Activated CD4-positive, alpha-beta T cell treated with anti-CD3 and anti-CD28 coated beads for 48 hours (primary cell): ENCODE data around the gene TRAF2.
"Not testable (repeated sequence)": the region's sequence is repeated elsewhere in the genome, so short reads cannot be mapped to it uniquely, and the experiment has no call there.

Experiments used
- DNase-seq: peaks from one replicate; pipeline ENCODE4 v3.0.0-alpha.2; 2020

TRAF2 gene, protein sequence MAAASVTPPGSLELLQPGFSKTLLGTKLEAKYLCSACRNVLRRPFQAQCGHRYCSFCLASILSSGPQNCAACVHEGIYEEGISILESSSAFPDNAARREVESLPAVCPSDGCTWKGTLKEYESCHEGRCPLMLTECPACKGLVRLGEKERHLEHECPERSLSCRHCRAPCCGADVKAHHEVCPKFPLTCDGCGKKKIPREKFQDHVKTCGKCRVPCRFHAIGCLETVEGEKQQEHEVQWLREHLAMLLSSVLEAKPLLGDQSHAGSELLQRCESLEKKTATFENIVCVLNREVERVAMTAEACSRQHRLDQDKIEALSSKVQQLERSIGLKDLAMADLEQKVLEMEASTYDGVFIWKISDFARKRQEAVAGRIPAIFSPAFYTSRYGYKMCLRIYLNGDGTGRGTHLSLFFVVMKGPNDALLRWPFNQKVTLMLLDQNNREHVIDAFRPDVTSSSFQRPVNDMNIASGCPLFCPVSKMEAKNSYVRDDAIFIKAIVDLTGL

DNA sequence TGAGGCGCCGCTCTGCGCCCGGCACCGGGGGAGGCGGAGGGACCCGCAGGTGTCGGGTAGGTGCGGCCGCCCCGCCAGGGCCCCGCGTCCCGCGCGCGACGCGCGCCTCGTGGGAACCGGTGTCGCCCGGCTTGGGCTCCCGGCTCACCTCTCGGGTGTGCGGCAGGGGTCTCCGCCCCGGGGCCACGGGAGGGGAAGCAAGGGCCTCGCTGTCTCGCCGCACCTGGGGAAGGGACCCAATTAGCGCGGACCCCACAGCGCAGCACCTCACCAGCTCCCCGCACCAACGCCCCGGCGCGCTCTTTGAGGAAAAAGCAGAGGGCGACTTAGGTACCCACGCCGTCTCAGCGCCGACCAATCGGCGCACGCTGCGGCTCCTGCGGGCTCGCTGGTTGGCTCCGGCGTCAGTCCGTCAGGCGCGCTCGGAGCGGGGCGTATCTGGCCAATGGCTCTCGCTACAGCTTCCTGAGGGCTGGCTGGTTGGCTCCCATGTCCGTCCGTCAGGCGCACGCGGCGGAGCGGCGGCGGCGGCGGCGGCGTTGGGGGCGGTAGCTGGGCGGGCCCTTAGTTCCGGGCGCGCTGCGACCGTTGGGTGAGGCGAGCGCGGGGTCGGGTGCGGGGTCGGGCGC, at the start of gene TRAF2:
Gene TRAF2, plus strand, starts transcription at position 567 of the 629 bp plus-strand sequence. CDS start 12,225 bp downstream, outside the sequence.
- peak; percentile 98 for DNase-seq

DNA sequence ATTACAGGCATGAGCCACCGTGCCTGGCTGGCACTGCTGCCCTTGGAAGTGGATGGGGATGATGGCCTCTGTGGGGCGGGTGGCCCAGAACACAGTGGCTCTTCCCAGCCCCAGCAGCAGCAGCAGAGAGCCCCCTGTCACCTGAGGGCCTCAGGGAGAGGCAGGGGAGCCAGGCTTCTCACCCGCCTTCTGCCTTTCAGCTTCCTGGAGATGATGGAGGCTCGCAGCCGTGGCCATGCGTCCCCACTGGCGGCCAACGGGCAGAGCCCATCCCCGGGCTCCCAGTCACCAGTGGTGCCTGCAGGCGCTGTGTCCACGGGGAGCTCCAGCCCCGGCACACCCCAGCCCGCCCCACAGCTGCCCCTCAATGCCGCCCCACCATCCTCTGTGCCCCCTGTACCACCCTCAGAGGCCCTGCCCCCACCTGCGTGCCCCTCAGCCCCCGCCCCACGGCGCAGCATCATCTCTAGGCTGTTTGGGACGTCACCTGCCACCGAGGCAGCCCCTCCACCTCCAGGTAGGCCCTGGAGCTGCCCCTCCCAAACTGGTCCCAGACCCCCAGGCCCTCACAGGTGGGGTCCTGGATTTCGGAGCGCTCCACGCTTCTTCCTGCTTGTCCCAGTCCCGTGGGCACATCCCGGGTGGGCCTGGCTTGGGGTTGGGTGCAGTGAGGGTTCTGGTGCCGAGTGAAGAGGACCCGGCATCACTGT, 49.0 kb upstream of the TRAF2 start:
- no peak for DNase-seq

DNA sequence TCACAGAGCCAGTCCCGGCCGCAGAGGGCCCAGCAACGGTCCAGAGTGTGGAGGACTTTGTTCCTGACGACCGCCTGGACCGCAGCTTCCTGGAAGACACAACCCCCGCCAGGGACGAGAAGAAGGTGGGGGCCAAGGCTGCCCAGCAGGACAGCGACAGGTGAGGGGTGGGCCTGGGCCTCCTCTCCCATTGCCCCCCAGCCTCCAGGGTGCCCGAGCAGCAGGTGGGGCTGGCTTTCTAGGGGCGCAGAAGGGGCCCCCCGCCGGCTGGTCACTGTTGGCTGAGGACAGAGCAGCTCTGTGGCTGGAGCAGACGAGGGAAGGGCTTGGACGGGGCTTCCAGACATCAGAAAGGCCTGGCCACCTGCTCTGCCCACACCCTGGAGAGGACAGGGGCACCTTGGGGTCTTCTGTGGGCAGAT, 48.4 kb upstream of the TRAF2 start:
- not testable (repeated sequence) for DNase-seq

DNA sequence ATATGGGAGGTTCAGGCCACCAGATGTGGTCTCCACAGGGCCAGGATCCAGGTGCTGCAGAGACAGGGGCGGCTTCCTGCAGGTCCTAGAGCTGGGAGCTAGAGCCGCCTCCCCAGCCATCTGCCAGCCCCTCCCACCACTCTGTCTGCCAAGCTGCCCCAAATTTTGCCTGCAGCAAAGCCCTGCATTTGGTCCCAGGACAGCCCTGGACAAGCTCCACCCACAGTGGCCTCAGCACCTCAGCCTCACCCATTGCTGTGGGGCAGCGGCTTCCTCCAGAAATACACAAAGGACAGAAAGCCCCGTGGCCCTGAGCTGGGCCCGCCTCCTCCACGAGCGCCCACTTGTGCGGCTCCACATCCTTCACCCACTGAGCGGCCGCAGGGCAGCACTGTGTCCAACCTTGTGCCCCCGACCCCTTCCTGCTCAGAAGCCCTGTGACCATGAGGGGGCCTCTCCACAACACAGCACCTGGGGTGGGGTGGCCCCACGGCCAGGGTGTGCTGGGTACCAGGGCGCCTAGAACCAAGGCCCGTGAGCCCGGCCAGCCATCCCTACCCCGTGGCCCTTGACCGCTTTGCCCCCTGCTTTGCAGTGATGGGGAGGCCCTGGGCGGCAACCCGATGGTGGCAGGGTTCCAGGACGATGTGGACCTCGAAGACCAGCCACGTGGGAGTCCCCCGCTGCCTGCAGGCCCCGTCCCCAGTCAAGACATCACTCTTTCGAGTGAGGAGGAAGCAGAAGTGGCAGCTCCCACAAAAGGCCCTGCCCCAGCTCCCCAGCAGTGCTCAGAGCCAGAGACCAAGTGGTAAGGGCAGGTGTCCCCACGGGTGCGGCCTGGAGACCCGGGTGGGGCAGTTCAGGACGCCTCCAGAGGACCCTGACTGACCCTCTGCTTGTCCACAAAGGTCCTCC, 47.7 kb upstream of the TRAF2 start:
- DNase-seq = no peak

DNA sequence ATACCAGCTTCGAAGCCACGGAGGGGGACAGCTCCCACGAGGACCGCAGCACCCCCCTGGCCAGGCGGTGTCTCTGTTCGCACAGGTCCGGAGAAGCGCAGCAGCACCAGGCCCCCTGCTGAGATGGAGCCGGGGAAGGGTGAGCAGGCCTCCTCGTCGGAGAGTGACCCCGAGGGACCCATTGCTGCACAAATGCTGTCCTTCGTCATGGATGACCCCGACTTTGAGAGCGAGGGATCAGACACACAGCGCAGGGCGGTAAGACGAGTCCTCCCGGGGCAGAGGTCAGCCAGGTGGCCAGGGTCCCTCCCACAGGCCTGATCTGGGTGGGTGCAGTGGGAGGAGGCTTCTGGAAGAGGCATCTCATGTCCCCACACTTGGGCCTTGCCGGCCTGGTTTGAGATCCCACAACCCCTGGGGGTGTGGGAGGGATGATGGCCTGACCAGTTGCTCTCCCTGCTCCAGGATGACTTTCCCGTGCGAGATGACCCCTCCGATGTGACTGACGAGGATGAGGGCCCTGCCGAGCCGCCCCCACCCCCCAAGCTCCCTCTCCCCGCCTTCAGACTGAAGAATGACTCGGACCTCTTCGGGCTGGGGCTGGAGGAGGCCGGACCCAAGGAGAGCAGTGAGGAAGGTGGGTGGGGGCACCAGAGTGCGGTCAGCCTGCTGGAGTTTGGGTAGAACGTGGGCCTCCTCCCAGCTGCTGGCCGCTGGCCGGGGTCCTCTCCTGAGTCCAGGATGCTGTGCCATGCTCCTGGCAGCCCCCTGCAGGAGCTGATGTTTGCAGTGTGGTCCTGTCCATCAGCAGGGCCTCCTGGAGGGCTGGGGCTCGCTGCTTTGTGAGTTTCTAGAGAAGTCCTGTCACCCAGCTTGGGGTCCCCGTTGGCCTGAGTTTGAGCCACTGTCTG, 46.8 kb upstream of the TRAF2 start:
- DNase-seq = no peak

DNA sequence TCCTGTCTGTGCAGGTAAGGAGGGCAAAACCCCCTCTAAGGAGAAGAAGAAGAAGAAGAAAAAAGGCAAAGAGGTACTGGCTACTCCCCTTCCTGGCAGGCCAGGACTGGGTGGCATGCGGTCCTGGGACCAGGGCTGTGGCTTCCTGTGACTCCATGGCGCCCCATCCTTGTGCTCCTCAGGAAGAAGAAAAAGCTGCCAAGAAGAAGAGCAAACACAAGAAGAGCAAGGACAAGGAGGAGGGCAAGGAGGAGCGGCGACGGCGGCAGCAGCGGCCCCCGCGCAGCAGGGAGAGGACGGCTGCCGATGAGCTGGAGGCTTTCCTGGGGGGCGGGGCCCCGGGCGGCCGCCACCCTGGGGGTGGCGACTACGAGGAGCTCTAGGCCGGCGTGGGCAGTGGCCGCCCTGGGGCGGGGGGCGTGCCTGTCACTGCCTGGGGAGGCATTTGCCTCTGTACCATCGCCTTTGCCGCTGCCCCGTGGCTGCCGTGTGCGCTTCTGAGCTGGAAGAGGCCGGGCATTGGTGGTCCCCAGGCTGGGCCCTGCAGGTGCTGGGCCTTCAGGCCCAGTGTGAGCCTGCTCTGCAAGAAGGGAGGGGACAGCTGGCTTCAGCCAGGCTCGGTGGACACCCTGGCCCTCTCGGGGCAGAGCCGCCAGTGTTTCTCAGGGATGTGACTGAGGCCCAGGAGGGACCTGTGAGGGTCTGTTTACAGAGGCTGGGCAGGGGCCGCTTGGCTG, 46.0 kb upstream of the TRAF2 start:
- no peak for DNase-seq

DNA sequence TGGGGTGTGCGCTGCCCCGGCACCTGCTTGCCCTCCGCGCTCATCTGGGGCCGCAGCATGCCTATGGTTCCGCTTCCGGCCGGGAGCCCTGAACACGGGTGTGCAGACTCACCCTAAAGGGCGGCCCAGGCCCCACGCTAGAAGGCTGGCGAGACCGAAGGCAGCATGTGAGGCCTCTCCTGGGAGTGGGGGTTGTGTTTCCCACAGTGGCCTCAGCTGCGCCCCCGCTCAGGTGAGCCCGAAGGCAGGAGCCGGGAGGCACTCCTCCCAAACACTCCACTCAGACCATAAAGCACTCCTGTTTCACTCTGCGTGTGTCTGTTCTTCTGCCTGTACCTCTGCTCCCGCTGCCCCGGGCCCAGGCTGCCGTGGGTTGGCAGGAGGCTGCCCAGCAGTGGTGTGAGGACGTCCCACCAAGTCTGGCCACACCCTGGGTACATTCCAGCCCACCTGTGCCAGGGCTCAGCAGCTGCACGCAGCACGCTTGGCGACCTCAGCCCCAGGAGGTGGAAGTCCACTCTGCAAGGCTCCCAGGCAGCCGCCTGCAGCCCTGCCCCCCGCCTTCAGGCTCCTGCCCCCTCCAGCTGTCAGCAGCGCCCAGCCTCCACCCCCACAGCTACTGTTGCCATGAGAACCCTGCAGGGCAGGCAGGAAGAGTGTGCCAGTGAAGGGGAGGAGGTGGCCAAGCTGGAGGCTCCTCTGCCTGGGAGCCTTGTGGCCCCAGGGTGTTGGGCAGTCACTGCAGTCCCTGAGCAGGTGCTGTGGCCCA, 45.3 kb upstream of the TRAF2 start:
- DNase-seq = no peak

DNA sequence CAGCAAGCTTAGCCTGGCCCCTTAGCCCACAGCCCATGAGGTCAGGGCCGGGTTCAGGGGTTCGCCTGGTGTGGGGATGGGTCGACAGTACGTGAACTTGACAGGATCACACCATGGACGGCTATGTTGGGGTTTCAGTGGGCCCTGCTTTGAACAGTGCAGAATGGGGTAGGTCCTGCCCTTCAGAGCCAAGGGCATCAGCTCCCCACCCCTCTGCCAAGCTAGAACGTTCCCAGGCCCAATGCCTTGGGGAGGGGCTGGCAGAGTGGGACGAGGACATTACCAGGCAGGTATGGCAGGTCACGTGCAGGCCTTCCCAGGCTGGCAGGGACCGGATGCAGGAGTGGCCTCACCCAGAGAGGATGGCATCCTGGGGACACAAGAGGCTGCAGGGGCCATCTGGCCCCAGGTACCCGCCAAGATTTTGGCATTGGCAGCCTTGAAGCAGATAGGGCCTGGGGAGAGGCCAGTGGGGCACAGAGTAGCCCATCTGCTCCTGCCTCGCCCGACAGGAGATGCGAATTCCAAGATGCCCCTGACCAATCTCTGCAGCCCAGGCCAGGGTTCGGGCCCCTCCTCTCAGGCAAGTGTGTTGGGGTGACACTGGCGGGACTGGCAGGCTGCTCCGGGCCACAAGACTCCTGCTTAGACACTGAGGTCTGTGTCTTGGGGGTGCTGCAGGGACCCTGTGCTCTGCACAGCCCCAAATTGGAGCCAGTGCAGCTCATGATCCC, 44.5 kb upstream of the TRAF2 start:
- not testable (repeated sequence) for DNase-seq

DNA sequence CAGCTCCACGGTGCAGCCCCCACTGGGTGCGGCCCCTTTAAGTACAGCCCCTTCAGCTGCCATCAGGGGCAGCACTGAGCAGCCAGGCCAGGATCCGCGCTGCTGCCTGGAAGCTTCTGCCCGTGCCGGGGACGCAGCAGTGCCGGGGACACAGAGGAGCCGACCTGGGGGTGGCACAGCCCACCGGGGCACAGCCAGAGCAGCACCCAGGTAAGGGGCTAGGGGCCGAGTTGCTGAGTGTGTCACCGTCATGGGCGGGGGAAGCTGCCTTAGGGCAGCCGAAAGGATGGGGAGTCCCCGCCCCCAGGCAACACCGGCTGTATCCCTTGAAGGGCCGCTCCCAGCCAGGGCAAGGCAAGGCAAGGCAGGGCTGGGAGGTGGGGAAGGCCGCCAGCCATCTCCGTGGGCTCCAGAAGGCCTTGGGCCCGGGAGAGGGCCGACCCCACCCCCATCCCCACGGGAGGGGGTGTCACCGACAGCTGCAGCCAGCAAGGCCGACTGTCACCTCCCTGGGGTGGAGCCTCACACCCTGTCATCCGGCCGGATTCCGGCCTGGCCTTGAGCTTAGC, 43.9 kb upstream of the TRAF2 start, which contains the start of gene AJM1:
Gene AJM1, plus strand, starts transcription at position 99 of the 569 bp plus-strand sequence. CDS start 1,937 bp downstream, outside the sequence.
- DNase-seq = peak; percentile 87

DNA sequence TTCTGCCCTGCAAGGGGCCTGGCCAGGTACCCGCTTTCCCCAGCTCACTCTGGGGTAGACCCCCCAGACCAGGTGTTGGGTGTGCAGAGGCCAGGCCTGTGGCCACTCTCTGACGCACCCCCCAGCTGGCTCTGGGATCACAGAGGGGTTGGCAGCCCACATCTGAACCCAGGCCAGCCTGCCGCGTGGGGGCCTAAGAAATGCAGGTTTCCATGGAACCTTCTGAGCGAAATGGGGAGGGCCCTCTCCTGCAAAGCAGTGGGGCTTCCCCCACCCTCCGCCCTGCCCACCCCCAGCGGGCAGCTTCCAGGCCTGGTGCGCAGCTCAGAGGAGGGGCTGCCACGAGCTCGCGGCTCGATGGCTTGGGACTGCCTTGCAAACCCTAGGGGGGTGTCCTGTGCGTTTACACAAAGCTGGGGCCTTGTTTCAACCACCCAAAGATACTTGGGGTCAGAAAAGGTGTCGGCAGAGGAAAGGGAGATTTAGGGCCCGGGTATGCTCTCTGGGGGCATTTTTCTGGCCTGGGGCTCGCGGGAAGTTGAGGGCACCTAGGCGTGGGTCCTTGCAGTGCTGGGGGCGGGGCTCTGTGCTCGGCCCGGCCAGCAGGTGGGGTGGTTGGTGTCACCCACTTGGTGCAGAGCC, 43.0 kb upstream of the TRAF2 start:
- not testable (repeated sequence) for DNase-seq

DNA sequence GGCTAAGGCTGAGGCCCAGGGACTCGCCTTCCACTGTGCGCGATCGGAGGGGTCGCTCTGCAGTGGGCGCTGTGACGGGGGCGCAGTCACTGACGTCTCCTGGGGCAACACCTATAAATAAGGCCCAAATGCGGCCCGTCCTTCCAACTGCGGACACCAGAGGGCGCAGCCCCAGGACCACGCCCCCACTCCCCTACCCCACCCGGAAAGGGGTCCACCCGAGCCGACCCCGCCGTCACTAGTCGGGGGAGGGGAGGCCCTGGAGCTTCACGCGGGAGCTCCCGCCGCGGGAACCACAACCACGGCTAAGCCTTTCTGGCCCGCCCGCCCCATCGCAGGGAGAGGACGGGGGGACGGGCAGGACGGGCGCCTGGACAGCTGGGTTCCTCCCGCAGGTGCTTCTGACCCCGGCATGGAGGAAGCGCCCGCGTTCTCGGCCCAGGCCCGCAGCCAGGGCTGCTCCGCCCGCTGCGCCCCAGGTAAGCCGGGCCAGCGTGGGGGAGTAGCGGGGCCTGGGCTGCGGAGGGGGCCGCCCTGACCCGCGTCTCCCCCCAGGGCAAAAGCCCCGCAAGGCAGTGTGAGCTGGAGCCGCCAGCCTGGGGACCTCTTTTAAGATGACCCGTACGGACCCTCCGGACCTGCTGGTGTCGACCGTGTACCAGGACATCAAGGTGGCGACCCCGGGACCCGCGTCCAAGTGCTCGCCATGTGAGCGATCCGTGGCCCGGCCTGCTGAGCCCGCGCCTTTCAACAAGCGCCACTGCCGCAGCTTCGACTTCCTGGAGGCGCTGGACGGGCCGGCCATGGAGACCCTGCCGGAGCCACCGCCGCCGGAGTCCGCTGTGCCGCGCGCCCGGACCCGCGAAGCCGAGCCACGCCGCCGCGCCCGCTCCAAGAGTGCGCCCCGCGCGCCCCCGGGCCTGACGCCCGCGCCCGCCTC, 42.2 kb upstream of the TRAF2 start:
- DNase-seq = peak; percentile 77

DNA sequence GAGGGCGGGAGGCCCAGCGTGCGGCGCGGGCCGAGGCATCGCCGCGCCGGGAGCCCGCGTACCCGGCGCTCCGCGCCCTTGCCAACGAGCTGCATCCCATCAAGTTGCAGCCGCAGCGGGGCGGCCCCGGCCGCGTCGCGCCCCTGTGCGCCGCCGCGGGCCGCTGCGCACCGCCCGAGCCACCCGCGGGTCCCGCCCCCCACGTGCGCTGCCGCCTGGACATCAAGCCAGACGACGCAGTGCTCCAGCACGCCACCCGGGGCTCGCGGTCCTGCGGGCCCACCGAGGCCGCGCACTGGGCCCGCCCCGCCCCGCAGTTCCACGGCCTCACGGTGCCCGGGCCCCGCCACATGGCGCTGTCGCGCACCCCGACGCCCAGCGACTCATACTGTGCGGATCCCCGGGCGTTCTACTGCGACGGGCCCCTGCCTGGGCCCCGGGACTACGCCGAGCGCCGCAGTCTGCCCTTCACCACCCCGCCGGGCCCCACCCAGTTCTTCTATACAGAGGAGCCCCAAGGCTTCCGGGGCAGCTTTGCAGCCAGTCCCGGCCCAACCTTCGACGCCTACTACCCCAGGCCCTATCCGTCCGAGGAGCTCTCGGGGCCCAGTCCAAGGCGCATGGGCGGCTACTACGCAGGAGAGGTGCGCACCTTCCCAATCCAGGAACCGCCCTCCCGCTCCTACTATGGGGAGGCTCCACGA, 41.4 kb upstream of the TRAF2 start:
- no peak for DNase-seq

DNA sequence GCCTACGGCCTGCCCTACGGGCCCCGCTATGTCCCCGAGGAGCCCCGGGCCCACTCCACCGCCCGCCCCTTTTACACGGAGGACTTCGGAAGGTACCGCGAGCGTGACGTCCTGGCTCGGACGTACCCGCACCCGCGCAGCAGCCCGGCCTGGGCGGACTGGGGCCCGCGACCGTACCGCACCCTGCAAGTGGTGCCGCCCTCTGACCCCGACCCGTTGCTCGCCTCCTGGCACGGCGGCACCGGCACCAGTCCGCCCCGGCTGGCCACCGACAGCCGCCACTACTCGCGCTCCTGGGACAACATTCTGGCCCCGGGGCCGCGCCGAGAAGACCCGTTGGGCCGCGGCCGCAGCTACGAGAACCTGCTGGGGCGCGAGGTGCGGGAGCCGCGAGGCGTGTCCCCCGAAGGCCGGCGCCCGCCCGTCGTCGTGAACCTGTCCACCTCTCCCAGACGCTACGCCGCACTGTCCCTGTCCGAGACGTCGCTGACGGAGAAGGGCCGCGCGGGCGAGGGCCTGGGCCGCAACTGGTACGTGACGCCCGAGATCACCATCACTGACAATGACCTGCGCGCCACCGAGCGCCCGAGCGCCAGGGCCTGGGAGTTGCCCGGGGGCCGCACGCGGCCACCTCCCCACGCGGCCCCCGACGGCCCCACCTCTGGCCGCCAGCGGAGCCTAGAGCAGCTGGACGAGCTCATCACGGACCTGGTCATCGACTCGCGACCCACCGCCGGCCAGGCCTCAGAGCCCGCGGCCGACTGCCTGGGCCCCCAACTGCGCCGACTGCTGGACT, 40.7 kb upstream of the TRAF2 start:
- DNase-seq = no peak

DNA sequence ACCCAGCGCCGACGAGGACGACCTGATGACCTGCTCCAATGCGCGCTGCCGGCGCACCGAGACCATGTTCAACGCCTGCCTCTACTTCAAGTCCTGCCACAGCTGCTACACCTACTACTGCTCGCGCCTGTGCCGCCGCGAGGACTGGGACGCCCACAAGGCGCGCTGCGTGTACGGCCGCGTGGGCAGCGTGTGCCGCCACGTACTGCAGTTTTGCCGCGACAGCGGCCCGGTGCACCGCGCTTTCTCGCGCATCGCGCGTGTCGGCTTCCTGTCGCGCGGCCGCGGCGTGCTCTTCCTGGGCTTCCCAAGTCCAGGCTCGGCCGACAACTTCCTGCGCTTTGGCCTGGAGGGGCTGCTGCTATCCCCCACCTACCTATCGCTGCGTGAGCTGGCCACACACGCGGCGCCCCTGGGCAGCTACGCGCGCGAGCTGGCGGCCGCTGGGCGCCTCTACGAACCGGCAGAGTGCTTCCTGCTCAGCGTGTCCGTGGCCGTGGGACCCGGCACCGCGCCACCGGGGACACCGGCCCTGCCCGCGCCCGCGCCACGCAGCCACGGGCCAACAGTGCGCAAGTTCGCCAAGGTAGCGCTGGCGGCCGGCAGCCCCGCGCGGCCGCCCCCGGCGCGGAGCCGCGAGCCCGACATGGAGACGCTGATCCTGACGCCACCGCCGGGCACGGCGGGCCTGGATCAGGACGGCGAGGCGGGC, 39.8 kb upstream of the TRAF2 start:
- DNase-seq = no peak
